ENCODE results near the gene MBNL1. TPM values are rescaled to one million over a fixed set of nuclear protein-coding genes. Genes with fewer than 3 reads are reported as not detected.

The MBNL1 gene
- total RNA-seq, 1 donor from 2014 or later, result 14.7 TPM

DNA sequence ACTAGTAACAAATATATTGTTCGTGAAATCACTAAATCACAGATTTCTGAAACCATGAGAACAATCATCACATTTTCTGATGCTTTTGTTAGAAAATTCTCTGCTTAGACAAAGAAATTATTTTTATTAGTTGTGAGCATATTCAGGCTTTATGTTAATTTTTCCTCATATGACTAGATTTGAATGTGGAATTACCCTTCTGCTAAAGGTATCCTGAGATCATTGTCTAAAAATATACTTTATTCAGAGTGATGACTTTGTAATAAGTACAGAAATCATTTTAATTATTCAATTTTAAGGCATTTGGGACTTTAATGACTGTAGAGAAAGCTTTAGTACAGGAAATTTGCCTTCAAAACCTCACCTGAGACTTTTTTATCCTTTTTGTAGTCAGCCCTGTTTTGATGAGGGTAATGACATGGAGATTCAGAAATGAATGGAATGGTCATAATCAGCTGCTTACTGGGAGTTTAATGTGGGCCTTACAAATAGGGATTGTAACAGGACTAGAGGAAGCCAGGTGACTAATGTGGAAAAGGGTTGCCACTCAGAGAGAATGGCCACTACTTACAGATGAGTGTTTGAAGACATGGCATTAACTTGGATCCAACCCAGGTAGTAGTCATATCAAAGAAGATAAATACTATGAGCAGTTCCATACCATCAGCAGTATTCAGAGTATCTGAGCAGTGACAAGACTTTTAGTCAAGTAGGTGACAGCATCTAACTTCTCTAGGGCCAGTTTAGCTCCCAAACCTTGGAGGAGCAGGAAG, 148.3 kb downstream of the MBNL1 start:
- TF ChIP-seq CTCF (IDR thresholded peaks at IDR 0.05), result no peak
- no peak for TF ChIP-seq EZH2phosphoT487 (IDR thresholded peaks at IDR 0.05)
- no peak for TF ChIP-seq EZH2 (IDR thresholded peaks at IDR 0.05)
- H3K36me3 Mint-ChIP-seq, result peaks cover 34% of the 10 kb centered on the region

GRCh38 chr3:152419748-152420147, 151.0 kb downstream of the MBNL1 start:
- no peaks in the 10 kb centered on the region for H3F3A ChIP-seq (ENCODE audit: low read depth)
- TF ChIP-seq EZH2 (IDR thresholded peaks at IDR 0.05), result no peak
- TF ChIP-seq CTCF (IDR thresholded peaks at IDR 0.05), result no peak
- TF ChIP-seq EZH2phosphoT487 (IDR thresholded peaks at IDR 0.05), result no peak
- no peaks in the 10 kb centered on the region for H3K36me3 ChIP-seq
- no peak overlapping the region for H3K27ac ChIP-seq
- H3K9ac ChIP-seq, result no peak overlapping the region
- Mint-ChIP-seq H3K4me1 (no peaks in the 10 kb centered on the region), H3K27me3 (ENCODE audit: insufficient read depth, low read depth) (no peaks in the 10 kb centered on the region), H3K9me3 (peaks cover 23% of the 10 kb centered on the region), H3K4me3 (no peak overlapping the region), H3K36me3 (peaks cover 51% of the 10 kb centered on the region), H3K27ac (no peak overlapping the region)
- H3K79me2 ChIP-seq (ENCODE audit: low read depth), result no peaks in the 10 kb centered on the region
- DNase-seq (ENCODE audit: low spot score), result no peak
- H3K4me1 ChIP-seq, result no peaks in the 10 kb centered on the region
- no peaks in the 10 kb centered on the region for H3K27me3 ChIP-seq
- no peak overlapping the region for H2AFZ ChIP-seq (replicated peaks)
- H3K9me3 ChIP-seq (ENCODE audit: low read depth), result no peaks in the 10 kb centered on the region
- H4K20me1 ChIP-seq (ENCODE audit: low read depth), result no peaks in the 10 kb centered on the region
- no peak overlapping the region for H3K4me2 ChIP-seq
- H3K4me3 ChIP-seq, result no peak overlapping the region

More for the DNA sequence above, 148.3 kb downstream of the MBNL1 start:
- Histone ChIP-seq H4K20me1 (ENCODE audit: low read depth) (no peaks in the 10 kb centered on the region), H3K9me3 (ENCODE audit: low read depth) (no peaks in the 10 kb centered on the region), H3F3A (ENCODE audit: low read depth) (no peaks in the 10 kb centered on the region), H3K4me2 (no peak overlapping the region), H3K27ac (no peak overlapping the region), H3K4me1 (no peaks in the 10 kb centered on the region), H3K4me3 (no peak overlapping the region), H3K9ac (no peak overlapping the region), H3K79me2 (ENCODE audit: low read depth) (no peaks in the 10 kb centered on the region), H3K27me3 (no peaks in the 10 kb centered on the region), H3K36me3 (no peaks in the 10 kb centered on the region), H2AFZ (replicated peaks) (no peak overlapping the region)
- H3K4me3 Mint-ChIP-seq, result no peak overlapping the region
- DNase-seq (ENCODE audit: low spot score), result no peak
- no peaks in the 10 kb centered on the region for H3K27me3 Mint-ChIP-seq (ENCODE audit: insufficient read depth, low read depth)
- H3K4me1 Mint-ChIP-seq, result no peaks in the 10 kb centered on the region
- H3K9me3 Mint-ChIP-seq, result peaks cover 10% of the 10 kb centered on the region
- no peak overlapping the region for H3K27ac Mint-ChIP-seq

GRCh38 chr3:152421162-152421561, 152.4 kb downstream of the MBNL1 start:
- H3K9ac ChIP-seq, result no peak overlapping the region
- H3K79me2 ChIP-seq (ENCODE audit: low read depth), result no peaks in the 10 kb centered on the region
- no peak for DNase-seq (ENCODE audit: low spot score)
- H3K36me3 ChIP-seq, result no peaks in the 10 kb centered on the region
- H4K20me1 ChIP-seq (ENCODE audit: low read depth), result no peaks in the 10 kb centered on the region
- TF ChIP-seq EZH2phosphoT487 (IDR thresholded peaks at IDR 0.05) (no peak), EZH2 (IDR thresholded peaks at IDR 0.05) (no peak), CTCF (IDR thresholded peaks at IDR 0.05) (no peak)
- H3K4me1 ChIP-seq, result no peaks in the 10 kb centered on the region
- Mint-ChIP-seq H3K4me3 (no peak overlapping the region), H3K27ac (no peak overlapping the region), H3K36me3 (peaks cover 42% of the 10 kb centered on the region), H3K9me3 (peaks cover 23% of the 10 kb centered on the region), H3K27me3 (ENCODE audit: insufficient read depth, low read depth) (no peaks in the 10 kb centered on the region), H3K4me1 (no peaks in the 10 kb centered on the region)
- H3K9me3 ChIP-seq (ENCODE audit: low read depth), result no peaks in the 10 kb centered on the region
- H3K27me3 ChIP-seq, result no peaks in the 10 kb centered on the region
- H3K4me3 ChIP-seq, result no peak overlapping the region
- no peak overlapping the region for H3K27ac ChIP-seq
- no peak overlapping the region for H2AFZ ChIP-seq (replicated peaks)
- no peak overlapping the region for H3K4me2 ChIP-seq
- no peaks in the 10 kb centered on the region for H3F3A ChIP-seq (ENCODE audit: low read depth)

Measured in neural progenitor cell (in vitro differentiated cells).